Measurements from ENCODE around the gene TRIM31. TPM values are rescaled to one million over a fixed set of nuclear protein-coding genes. Genes with fewer than 3 reads are reported as not detected.
"Not testable (repeated sequence)": the region's sequence is repeated elsewhere in the genome, so short reads cannot be mapped to it uniquely, and the experiment has no call there.

Gene TRIM31
- total and polyA plus RNA-seq, 12 donors = 0.13 to 0.80 (median 0.19) TPM; not detected in 8

GRCh38 chr6:30145818-30146217 lies 32.9 kb upstream of the TRIM31 start:
- Histone ChIP-seq H3K27ac (no peak overlapping the region), H3K4me3 (no peak overlapping the region), H3K27me3 (peaks cover 14% of the 10 kb centered on the region), H3K9me3 (replicated peaks in 1 of 3) (no peaks in the 10 kb centered on the region), H3K4me1 (replicated peaks in 1 of 2) (no peaks in the 10 kb centered on the region), H3K36me3 (replicated peaks in 1 of 2) (no peaks in the 10 kb centered on the region)
- intact Hi-C loops (cut with DNase I) = no loop called here
- no peak for DNase-seq
- TF ChIP-seq POLR2A (IDR thresholded peaks at IDR 0.05) (no peak), CTCF (IDR thresholded peaks at IDR 0.05) (no peak)
- WGBS, 4 donors = 59 to 69% (median 66%) methylated on average over 7 of the region's 7 CpGs

- H3K4me3 ChIP-seq = no peak overlapping the region
- 55 to 65% (median 58%) methylated on average over 6 of the region's 6 CpGs for WGBS, 4 donors
- no peaks in the 10 kb centered on the region for H3K4me1 ChIP-seq (replicated peaks in 1 of 2)
- intact Hi-C loops (cut with DNase I) = no loop called here
- H3K27ac ChIP-seq = no peak overlapping the region
- DNase-seq = no peak
- peaks cover 11% of the 10 kb centered on the region for H3K27me3 ChIP-seq
- H3K9me3 ChIP-seq (replicated peaks in 1 of 3) = no peaks in the 10 kb centered on the region
- H3K36me3 ChIP-seq (replicated peaks in 1 of 2) = no peaks in the 10 kb centered on the region
- no peak for TF ChIP-seq POLR2A (IDR thresholded peaks at IDR 0.05)
- TF ChIP-seq CTCF (IDR thresholded peaks at IDR 0.05) = no peak
These were observed 31.9 kb upstream of the TRIM31 start for GRCh38 chr6:30144811-30145210.

GRCh38 chr6:30143780-30144179 lies 30.9 kb upstream of the TRIM31 start:
- TF ChIP-seq CTCF (IDR thresholded peaks at IDR 0.05) (no peak), POLR2A (IDR thresholded peaks at IDR 0.05) (no peak)
- no peak for DNase-seq
- 65 to 69% (median 67%) methylated on average over 2 of the region's 2 CpGs for WGBS, 4 donors
- intact Hi-C loops (cut with DNase I) = no loop called here
- Histone ChIP-seq H3K4me1 (replicated peaks in 1 of 2) (no peaks in the 10 kb centered on the region), H3K4me3 (no peak overlapping the region), H3K27me3 (peaks cover 11% of the 10 kb centered on the region), H3K27ac (no peak overlapping the region), H3K36me3 (replicated peaks in 1 of 2) (no peaks in the 10 kb centered on the region), H3K9me3 (replicated peaks in 1 of 3) (no peaks in the 10 kb centered on the region)

- H3K27me3 ChIP-seq = peaks cover 11% of the 10 kb centered on the region
- no peak for DNase-seq
- no peak overlapping the region for H3K27ac ChIP-seq
- intact Hi-C loops (cut with DNase I) = no loop called here
- 68 to 73% (median 73%) methylated on average over 3 of the region's 3 CpGs for WGBS, 4 donors
- H3K4me3 ChIP-seq = no peak overlapping the region
- H3K36me3 ChIP-seq (replicated peaks in 1 of 2) = no peaks in the 10 kb centered on the region
- no peaks in the 10 kb centered on the region for H3K9me3 ChIP-seq (replicated peaks in 1 of 3)
- H3K4me1 ChIP-seq (replicated peaks in 1 of 2) = no peaks in the 10 kb centered on the region
- TF ChIP-seq CTCF (IDR thresholded peaks at IDR 0.05) (no peak), POLR2A (IDR thresholded peaks at IDR 0.05) (no peak)
These were observed 29.8 kb upstream of the TRIM31 start for GRCh38 chr6:30142665-30143064.

- H3K4me1 ChIP-seq (replicated peaks in 1 of 2); H3K27ac ChIP-seq; DNase-seq; intact Hi-C loops (cut with DNase I); H3K9me3 ChIP-seq (replicated peaks in 1 of 3); H3K36me3 ChIP-seq (replicated peaks in 1 of 2); H3K4me3 ChIP-seq: not testable (repeated sequence)
- peaks cover 11% of the 10 kb centered on the region for H3K27me3 ChIP-seq
- WGBS, 4 donors = 69 to 88% (median 82%) methylated on average over 8 of the region's 8 CpGs
These were observed 27.4 kb upstream of the TRIM31 start for GRCh38 chr6:30140240-30140639.

All from adrenal gland (tissue), 12 donors.